GM18861 (cell line): ENCODE measurements around the gene WDR62.
"Not testable (repeated sequence)": the region's sequence is repeated elsewhere in the genome, so short reads cannot be mapped to it uniquely, and the experiment has no call there.

ENCODE experiments used
- ATAC-seq: cut with Tn5 transposase; IDR thresholded peaks from one replicate; pipeline ENCODE4 v1.9.1; 2021; ENCODE audit not compliant: unreplicated experiment

WDR62 gene

DNA sequence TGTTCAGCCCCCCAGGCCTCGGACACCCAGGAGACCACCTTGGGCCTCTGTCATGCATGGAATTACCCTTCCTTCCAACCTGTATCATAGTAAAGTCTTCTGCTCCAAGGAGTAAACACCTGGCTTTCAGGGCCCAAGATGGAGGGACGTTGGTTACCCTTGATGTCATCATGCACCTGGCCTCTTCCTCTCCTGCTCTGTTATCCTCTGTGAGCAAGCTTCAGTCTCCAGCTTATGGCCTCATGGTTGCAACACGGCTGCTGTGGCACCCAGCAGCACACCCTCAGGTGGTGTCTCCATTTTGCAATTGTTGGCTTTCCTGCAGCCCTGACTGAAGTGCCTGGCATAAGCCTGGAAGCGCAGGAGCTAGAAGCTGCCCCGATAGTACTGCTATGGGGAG lies 52.3 kb downstream of the WDR62 start:
- no peak for ATAC-seq

DNA sequence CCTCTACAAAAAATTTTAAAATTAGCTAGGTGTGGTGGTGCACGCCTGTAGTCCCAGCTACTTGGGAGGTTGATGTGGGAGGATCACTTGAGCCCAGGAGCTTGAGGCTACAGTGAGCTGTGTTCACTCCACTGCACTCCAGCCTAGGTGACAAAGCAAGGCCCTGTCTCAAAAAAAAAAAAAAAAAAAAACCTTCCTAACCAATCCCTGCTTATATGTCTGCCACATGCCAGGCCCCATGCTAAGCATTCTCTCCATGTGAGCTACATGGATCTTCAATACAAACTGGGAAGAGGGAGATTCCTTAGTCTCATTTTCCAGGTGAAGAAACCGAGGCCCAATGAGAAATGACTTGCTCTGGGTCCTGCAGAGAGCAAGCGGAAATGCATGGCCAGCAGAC lies 54.0 kb downstream of the WDR62 start:
- ATAC-seq = no peak

DNA sequence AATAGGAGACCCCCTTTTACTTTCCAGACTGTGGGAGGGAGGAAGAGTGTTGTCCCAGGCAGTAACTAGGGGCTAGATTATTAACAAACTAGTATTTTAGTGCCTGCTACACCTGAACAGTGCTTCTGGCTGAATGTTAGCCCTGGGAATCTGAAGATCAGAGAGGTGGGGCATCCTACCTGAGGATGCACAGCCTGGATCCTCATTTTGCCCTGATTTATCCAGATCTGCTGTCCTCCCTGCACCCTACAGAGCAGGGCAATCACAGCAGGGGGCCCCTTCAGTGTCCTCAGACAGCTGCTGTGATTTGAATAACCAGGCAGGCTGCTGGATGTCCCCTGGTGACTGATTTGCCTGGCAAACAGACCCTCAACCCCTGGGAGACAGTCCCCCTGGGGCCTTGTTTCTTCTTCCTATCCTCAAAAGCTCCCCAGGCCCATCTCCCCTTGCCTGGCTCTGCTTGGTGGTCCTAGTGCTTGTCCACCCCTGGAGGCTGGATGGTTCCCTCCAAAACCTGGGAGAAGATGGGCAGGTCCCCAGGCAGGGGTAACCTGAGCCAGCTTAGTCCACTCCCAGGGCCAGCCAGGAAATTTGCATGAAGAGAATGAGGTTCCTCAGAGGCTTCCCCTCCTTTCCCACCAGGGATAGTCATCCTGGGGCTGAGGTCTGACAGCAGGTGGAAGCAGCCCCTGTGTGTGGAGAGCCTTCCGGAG lies 55.9 kb downstream of the WDR62 start, which contains the start of gene OVOL3:
TSS of gene OVOL3 (plus strand) at position 657 of the 713 bp plus-strand sequence. CDS start 60 bp downstream, outside the sequence.
- no peak for ATAC-seq

DNA sequence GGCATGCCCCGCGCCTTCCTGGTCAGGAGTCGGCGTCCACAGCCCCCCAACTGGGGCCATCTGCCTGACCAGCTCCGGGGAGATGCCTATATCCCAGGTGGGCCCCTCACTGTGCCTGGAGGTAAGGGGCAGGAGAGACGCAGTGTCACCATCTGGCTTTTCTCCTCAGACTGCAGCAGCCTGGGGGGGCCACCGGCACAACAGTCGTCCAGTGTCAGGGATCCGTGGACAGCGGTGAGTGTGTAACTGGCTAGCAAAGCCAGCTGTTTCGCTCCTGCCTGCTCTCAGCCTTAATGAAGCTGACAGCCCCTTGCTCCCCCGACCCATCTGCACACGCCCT lies 56.5 kb downstream of the WDR62 start:
- no peak for ATAC-seq

DNA sequence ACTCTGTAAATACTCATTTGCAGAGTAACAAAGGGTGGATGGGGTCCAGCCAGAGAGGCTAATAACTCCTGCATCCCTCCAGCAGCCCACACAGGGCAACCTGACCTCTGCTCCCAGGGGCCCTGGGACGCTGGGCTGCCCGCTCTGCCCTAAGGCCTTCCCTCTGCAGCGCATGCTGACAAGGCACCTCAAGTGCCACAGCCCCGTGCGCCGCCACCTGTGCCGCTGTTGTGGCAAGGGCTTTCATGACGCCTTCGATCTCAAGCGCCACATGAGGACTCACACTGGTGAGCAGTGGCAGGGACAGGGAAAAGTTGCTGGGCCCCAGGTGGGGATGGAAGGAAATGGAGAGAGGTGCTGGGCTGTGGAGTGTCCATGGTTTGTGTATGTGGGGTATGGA lies 58.0 kb downstream of the WDR62 start:
- no peak for ATAC-seq

DNA sequence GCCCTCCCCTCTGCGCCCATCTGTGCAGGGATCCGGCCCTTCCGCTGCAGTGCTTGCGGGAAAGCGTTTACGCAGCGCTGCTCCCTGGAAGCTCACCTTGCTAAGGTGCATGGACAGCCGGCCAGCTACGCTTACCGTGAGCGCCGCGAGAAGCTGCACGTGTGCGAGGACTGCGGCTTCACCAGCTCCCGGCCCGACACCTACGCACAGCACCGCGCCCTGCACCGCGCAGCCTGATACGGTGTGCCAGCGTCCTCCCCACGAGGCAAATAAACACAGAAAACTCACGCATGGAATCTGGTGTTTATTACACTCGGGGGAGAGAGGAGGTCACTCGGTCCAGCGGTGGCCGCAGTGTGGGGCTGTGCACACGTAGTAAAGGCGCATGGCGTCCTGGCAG lies 58.7 kb downstream of the WDR62 start:
- ATAC-seq = no peak

DNA sequence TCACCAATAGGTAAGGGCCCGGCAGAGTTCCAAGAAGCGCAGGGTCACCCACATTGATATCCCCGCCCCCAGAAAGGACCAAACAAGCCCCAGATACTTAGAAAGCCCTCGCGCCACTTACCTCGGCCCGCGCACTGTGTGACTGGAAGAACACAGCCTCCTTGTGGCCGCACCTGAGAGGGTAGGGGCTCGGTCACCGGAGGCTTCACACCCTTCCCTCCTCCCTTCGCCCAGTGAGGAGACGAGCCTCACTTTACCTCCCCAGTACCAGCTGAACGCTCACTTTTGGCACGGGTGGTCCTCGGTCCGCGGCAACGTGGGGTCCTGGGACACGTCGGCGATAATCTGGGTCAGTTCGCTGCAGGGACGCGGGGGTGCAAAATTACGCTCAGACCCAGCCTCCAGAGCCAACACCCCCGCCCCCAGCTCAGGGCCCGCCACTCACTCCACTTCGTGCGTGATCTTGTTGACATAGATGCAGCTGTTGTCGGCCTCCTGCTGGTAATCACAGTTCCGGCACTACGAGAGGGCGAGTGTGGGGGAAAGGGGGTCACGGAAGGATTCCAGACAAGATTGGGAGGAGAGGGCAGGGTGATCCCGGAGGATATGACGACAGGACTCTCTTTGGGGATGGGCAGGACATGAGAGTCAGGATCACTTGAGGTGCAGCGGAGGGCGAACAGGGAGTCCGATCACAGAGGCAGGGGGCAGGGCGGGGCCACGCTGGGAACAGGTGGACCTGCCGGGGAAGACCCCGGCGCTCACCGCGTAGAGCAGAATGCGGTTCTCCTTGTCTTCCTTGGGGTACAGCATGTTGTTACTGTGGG lies 59.4 kb downstream of the WDR62 start:
- no peak for ATAC-seq

DNA sequence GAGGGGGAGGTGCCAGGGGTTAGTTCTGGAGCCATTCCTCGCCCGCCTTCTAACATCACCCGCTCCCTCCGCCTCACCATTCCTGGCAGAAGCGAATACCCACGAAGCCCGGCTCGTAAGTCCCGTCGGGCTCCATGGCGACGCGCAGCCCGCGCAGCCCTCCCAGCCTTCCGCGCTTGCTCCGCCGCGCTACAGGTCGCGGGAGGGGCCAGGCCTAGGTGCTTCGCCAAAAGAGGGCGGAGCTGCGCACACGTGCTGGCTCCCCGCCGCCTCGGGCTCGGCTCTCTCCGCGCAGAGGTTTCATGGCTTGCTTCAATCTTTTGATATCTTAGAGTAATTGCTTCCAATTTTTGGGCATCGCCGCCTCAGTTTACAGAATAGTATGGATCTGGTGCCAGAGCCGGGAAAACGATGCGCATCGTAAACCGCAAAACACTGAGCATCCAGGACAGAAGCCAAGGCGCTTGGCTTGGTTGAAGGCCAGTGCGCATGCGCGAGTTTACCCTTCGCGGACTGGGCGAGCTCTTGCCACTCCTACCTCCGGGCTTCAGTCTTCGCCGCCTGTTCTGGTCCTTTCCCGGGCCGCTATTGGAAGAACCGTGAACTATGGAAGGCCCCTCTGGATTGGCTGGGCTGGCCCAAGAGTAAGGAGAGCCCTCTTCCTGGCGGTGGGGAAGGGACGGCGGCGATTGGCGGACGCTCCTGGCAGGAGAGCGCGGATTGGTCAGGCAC lies 60.2 kb downstream of the WDR62 start, which contains the start of gene POLR2I:
TSS of gene POLR2I (minus strand) at position 155 of the 732 bp plus-strand sequence. CDS start at position 136, 19 bp downstream.
- peak; percentile 75 for ATAC-seq

DNA sequence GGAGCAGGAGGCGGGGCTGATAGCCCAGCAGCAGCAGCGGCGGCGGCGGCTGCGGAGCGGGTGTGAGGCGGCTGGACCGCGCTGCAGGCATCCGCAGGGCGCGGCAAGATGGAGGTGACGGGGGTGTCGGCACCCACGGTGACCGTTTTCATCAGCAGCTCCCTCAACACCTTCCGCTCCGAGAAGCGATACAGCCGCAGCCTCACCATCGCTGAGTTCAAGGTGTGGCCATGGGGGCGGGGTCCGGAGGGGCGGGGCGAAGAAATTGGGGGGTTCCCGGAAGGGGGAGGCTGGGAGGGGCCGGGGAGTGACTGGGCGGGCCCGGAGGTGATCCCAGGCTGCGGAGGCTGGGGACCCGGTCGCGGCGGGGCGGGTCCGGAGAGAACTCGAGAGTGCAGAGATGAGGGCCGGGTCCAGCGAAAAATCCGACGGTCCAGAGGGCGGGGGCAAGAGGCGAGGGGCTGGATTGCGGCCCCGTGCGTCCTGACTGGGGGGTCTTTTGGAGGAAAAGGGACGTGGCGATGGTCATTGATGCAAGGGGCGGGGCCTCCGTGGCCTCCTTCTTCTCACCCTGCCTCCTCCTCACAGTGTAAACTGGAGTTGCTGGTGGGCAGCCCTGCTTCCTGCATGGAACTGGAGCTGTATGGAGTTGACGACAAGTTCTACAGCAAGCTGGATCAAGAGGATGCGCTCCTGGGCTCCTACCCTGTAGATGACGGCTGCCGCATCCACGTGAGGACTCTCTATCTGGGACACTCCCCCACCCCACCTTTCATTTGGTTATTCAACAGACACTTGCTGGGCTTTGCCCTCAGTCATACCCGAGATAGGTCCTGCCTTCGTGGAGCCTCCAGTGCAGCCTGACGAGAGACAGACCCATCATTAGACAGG lies 61.0 kb downstream of the WDR62 start, which contains the start of gene TBCB:
TSS of gene TBCB (plus strand) at position 16 of the 891 bp plus-strand sequence. CDS start at position 109, 93 bp downstream.
- ATAC-seq = no peak

DNA sequence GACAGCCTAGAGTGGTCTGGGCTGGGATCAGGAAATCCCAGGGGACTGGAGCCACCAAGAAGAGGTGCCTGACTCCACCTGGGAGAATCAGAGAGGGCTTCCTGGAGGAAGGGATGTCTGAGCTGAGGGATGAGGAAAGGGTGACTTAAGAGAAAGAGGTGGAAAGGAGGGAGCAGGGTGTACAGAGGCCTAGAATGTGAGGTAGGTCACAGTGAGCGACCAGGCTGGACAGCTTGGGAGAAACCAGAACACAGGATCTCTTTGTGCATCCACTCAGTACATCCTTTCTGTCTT lies 61.6 kb downstream of the WDR62 start:
- ATAC-seq = no peak

DNA sequence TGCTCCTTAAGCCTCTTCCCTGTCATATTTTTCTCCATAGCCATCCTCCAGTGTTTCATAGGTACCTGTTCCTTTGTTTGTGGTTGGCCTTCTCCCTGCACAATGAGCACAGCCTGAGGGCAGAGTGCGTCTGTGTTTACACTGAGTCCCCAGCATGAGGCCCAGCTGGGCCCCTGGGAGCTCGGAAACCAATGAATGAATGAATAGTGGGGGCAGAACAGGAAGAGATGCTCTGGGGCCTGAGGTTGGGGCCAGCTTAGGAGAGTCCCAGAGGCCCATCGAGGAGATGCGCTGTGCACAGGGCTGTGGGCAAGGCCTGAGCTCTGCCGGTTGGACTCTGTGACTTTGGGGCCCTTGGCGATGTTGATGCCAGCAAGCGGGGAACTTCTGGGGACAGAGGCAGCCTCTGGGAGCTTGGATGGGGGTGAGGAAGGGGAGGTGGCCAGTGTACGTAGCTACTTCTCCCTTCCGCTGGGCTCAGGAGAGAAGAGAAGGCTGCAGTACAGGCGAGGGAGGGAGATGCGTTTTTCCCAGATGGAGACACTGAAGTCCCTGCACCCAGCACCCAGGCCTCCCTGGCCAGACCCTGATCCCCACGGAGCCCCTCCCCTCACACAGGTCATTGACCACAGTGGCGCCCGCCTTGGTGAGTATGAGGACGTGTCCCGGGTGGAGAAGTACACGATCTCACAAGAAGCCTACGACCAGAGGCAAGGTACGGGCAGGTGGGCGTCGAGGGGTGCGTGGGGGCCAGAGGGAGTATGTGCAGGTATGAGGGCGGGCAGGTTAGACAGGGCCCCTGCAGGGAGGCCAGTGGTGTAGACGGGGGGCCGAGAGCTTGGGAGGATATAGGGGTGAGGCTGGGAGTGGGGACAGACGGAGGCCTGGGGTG lies 65.6 kb downstream of the WDR62 start:
- no peak for ATAC-seq

DNA sequence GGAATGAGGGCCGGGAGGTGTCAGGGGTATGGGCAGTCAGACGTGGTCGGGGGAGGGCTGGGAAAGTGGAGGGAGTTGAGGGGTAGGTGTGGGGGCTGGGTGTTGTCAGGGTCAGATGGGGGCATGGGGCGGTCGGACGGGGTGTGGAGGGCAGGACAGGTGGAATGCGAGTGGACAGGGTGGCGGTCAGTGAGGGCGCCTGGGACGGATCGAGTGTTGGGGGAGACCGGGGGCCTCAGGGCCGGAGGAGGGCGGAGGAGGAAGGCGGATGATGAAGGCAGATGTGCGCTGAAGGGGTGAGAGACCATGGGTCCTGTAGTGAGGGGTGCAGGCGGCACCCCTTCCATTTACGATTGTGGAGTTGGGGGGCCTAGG lies 66.3 kb downstream of the WDR62 start:
- no peak for ATAC-seq

DNA sequence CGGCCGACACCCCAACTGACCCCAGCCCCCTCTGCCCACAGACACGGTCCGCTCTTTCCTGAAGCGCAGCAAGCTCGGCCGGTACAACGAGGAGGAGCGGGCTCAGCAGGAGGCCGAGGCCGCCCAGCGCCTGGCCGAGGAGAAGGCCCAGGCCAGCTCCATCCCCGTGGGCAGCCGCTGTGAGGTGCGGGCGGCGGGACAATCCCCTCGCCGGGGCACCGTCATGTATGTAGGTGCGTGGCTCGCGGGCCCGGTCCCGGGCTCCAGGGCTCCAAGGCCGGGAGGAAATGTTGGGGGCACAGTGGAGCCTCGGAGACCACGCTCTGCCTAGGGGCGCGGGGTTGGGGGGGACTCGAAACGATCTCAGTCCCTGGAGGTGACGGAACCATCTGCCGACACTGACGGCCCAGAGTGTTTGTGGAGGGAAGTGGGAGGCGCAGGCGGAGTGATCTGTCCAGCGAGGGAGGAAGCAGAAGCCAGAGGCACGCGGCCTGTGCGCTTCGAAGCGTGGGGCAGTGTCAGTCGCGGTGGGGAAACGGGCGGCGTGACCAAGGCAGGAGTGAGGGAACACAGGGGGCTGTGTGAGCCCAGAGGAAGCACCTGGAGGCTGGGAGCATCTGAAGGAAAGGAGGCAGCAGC lies 66.9 kb downstream of the WDR62 start:
- ATAC-seq = no peak

DNA sequence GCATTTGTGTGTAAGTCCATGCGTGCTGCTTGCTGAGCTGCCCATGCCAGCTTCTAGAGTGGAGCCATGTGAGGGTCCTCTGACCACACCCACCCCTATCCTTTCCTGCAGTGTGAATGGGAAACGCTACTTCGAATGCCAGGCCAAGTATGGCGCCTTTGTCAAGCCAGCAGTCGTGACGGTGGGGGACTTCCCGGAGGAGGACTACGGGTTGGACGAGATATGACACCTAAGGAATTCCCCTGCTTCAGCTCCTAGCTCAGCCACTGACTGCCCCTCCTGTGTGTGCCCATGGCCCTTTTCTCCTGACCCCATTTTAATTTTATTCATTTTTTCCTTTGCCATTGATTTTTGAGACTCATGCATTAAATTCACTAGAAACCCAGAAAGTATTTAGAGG lies 70.9 kb downstream of the WDR62 start:
- ATAC-seq = no peak

DNA sequence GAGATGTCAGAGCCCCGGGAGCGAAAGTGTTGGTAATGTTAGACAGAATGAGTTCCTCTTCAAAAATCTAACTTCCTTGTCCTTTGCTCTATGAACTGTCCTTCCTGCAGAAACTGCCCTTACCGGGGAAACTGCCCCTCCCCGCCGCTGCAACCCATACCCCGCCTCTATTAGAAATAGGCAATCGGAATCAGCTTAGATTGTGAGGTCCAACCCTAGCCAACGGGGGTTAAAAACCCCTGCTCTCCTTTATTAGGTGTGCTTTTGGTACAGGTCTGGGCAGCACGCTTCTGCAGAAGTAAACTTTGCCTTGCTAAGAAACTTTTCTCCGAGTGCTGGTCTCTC lies 73.7 kb downstream of the WDR62 start:
- no peak for ATAC-seq

DNA sequence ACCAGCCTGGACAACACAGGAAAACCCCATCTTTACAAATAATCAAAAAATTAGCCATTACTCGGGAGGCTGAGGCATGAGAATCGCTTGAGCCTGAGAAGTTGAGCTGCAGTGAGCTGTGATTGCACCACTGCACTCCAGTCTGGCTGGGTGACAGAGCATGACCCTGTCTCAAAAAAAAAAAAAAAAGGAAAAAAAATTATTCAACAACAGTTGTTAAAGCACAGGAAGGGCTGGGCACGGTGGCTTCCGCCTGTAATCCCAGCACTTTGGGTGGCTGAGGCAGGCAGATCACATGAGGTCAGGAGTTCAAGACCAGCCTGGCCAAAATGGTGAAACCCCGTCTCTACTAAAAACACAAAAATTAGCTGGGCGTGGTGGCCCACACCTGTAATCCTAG lies 76.5 kb downstream of the WDR62 start:
- ATAC-seq = not testable (repeated sequence)

DNA sequence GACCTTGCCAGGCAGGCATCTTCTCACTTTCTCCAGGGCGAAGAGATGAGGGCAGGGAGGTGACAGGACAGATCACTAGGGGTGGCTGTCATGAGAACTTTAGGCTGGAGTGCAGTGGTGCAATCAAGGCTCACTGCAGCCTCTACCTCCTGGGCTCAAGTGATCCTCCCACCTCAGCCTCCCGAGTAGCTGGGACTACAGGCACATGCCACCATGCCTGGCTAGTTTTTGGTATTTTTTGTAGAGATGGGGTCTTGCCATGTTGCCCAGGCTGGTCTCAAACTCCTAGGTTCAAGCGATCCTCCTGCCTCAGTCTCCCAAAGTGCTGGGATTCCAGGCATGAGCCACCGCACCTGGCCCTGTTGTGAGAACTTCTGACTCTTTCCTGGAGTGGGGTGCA lies 80.2 kb downstream of the WDR62 start:
- ATAC-seq = not testable (repeated sequence)

DNA sequence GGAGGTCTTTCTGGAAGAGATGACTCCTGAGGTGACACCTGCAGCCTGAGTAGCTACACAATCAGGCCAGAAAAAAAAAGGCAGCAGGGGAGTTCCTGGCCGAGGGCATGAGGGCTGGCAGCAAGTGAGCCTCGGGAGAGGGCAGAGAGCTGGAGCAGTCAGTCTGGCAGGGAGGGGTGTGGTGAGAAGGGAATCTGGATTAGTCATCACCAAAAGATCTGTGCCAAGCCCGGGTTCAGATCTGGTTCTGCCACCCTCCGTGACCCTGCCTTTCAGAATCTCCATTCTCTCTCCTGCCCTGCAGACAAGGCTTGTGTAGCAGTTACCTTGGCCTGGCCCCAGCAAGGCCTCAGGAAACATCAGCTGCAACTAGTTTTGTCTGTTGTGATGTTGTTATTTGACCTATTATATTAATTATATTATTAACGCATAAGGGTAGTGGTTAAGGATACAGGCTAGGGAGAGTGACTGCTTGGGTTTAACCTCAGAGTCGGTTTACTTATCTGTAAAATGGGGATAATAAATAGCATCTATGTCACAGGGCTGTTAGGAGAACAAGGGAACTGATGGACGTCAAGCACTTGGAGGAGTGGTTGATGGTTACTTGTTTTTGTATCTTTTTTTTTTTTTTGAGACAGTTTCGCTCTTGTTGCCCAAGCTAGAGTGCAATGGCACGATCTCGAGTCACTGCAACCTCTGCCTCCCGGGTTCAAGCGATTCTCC lies 82.4 kb downstream of the WDR62 start:
- ATAC-seq = no peak

DNA sequence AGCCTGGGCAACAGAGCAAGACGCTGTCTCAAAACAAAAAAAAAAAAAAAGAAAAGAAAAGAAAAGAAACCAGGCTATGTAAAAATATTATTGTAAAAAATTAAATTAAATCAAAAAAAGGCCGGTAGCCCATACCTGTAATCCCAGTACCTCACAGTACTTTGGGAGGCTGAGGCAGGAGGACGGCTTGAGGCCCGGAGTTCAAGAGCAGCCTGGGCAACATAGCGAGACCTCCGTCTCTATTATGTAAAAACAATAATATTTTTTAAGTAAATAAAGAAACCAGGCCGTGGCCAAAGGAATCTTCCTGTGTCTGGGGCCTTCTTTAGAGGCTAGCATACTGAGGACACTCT lies 84.4 kb downstream of the WDR62 start:
- ATAC-seq = no peak
